ENCODE measurements around the gene OLFML2B. TPM values are rescaled to one million over a fixed set of nuclear protein-coding genes. Genes with fewer than 3 reads are reported as not detected.
"Not testable (repeated sequence)": the region's sequence is repeated elsewhere in the genome, so short reads cannot be mapped to it uniquely, and the experiment has no call there.

OLFML2B gene
- total RNA-seq, 1 donor from 2014 or later = 3.4 TPM

- H3K36me3 ChIP-seq = no peaks in the 10 kb centered on the region
- H3K27ac ChIP-seq (replicated peaks) = no peak overlapping the region
- no peaks in the 10 kb centered on the region for H3K9me3 ChIP-seq (replicated peaks)
- no peak overlapping the region for H3K4me3 ChIP-seq
- no peak for DNase-seq
- H3K4me1 ChIP-seq = peaks cover 51% of the 10 kb centered on the region
- peaks cover 7% of the 10 kb centered on the region for H3K27me3 ChIP-seq (ENCODE audit: low read depth)
- no peak for TF ChIP-seq CTCF (IDR thresholded peaks at IDR 0.05; ENCODE audit: borderline replicate concordance)
- intact Hi-C loops (cut with micrococcal nuclease) = no loop called here
Observed at GRCh38 chr1:162020150-162020549, 3.5 kb downstream of the OLFML2B start.

GRCh38 chr1:162019446-162019845 is 4.2 kb downstream of the OLFML2B start:
- H3K36me3 ChIP-seq = no peaks in the 10 kb centered on the region
- peak overlapping the region; percentile 66 for H3K27ac ChIP-seq (replicated peaks)
- intact Hi-C loops (cut with micrococcal nuclease) = no loop called here
- H3K9me3 ChIP-seq (replicated peaks) = no peaks in the 10 kb centered on the region
- no peak for TF ChIP-seq CTCF (IDR thresholded peaks at IDR 0.05; ENCODE audit: borderline replicate concordance)
- peaks cover 50% of the 10 kb centered on the region for H3K4me1 ChIP-seq
- H3K27me3 ChIP-seq (ENCODE audit: low read depth) = no peaks in the 10 kb centered on the region
- no peak for DNase-seq
- H3K4me3 ChIP-seq = no peak overlapping the region

- no peaks in the 10 kb centered on the region for H3K9me3 ChIP-seq (replicated peaks)
- peak overlapping the region; percentile 66 for H3K27ac ChIP-seq (replicated peaks)
- peaks cover 45% of the 10 kb centered on the region for H3K4me1 ChIP-seq
- H3K36me3 ChIP-seq = no peaks in the 10 kb centered on the region
- no peaks in the 10 kb centered on the region for H3K27me3 ChIP-seq (ENCODE audit: low read depth)
- intact Hi-C loops (cut with micrococcal nuclease) = no loop called here
- no peak for TF ChIP-seq CTCF (IDR thresholded peaks at IDR 0.05; ENCODE audit: borderline replicate concordance)
- DNase-seq = no peak
- H3K4me3 ChIP-seq = no peak overlapping the region
Observed at GRCh38 chr1:162019006-162019405, 4.7 kb downstream of the OLFML2B start.

- DNase-seq = no peak
- TF ChIP-seq CTCF (IDR thresholded peaks at IDR 0.05; ENCODE audit: borderline replicate concordance) = no peak
- Histone ChIP-seq H3K4me3 (no peak overlapping the region), H3K36me3 (no peaks in the 10 kb centered on the region), H3K4me1 (peaks cover 39% of the 10 kb centered on the region), H3K27me3 (ENCODE audit: low read depth) (no peaks in the 10 kb centered on the region), H3K9me3 (replicated peaks) (peaks cover 3% of the 10 kb centered on the region), H3K27ac (replicated peaks) (peak overlapping the region; percentile 66)
- intact Hi-C loops (cut with micrococcal nuclease) = no loop called here
Observed at GRCh38 chr1:162018418-162018817, 5.3 kb downstream of the OLFML2B start.

GRCh38 chr1:162017791-162018190 is 5.9 kb downstream of the OLFML2B start:
- H3K36me3 ChIP-seq; H3K4me3 ChIP-seq; H3K9me3 ChIP-seq (replicated peaks); DNase-seq; intact Hi-C loops (cut with micrococcal nuclease); H3K27me3 ChIP-seq (ENCODE audit: low read depth): not testable (repeated sequence)
- Histone ChIP-seq H3K4me1 (peaks cover 35% of the 10 kb centered on the region), H3K27ac (replicated peaks) (peak overlapping the region; percentile 66)

- H3K4me1 ChIP-seq = peaks cover 47% of the 10 kb centered on the region
- H3K36me3 ChIP-seq = no peaks in the 10 kb centered on the region
- no peak for TF ChIP-seq CTCF (IDR thresholded peaks at IDR 0.05; ENCODE audit: borderline replicate concordance)
- no peaks in the 10 kb centered on the region for H3K27me3 ChIP-seq (ENCODE audit: low read depth)
- no peak overlapping the region for H3K27ac ChIP-seq (replicated peaks)
- no peak overlapping the region for H3K4me3 ChIP-seq
- DNase-seq = no peak
- H3K9me3 ChIP-seq (replicated peaks) = peaks cover 6% of the 10 kb centered on the region
- intact Hi-C loops (cut with micrococcal nuclease) = no loop called here
Observed at GRCh38 chr1:162016631-162017030, 7.0 kb downstream of the OLFML2B start.
